Bronchial epithelial cell (primary cell): ENCODE results near the gene EGFL7. TPM values are rescaled to one million over a fixed set of nuclear protein-coding genes. Genes with fewer than 3 reads are reported as not detected.
"Not testable (repeated sequence)": the region's sequence is repeated elsewhere in the genome, so short reads cannot be mapped to it uniquely, and the experiment has no call there.

Source experiments
- DNase-seq: peaks from one replicate; pipeline ENCODE4 v3.0.0-alpha.2; 2010; ENCODE audit warnings: low read depth
- FAIRE-seq: peaks from 2 replicates; lab custom pipeline; 2011; peaks lifted over from hg19 to GRCh38; lab: Jason Lieb, UNC
- H3K27me3 ChIP-seq: 2 replicates; pipeline ENCODE4 v1.5.1; 2011; ENCODE audit warnings: low read length; ENCODE audit not compliant: control insufficient read depth, insufficient read depth
- H3K36me3 ChIP-seq: 2 replicates; pipeline ENCODE4 v1.5.1; 2011; ENCODE audit warnings: low read length; ENCODE audit not compliant: control insufficient read depth, insufficient read depth
- H3K4me3 ChIP-seq: 2 replicates; pipeline ENCODE4 v1.5.1; 2011; ENCODE audit warnings: mild to moderate bottlenecking, low read depth, low read length, control low read depth
- total RNA-seq: library from RNA; depleted of rRNA; stranded (reverse); fragments of >200 nt; gene quantifications from 2 replicates; pipeline ENCODE4 v1.2.1, GENCODE V29; 2014
- TF ChIP-seq, protein P1 (sequence below): IDR thresholded peaks from 2 replicates; pipeline ENCODE4 v1.5.1; 2011; ENCODE audit warnings: mild to moderate bottlenecking, moderate library complexity, low read length, control low read depth, inconsistent platforms; ENCODE audit not compliant: insufficient read depth, severe bottlenecking

EGFL7 gene
- total RNA-seq, 1 donor from 2014 or later, result 11.8 TPM

GRCh38 chr9:136700959-136701667 is 38.4 kb downstream of the EGFL7 start:
- FAIRE-seq (no peak), DNase-seq (no peak)
- Histone ChIP-seq H3K4me3 (no peak overlapping the region), H3K27me3 (peaks cover 6% of the 10 kb centered on the region), H3K36me3 (no peaks in the 10 kb centered on the region)
- TF ChIP-seq, protein P1, sequence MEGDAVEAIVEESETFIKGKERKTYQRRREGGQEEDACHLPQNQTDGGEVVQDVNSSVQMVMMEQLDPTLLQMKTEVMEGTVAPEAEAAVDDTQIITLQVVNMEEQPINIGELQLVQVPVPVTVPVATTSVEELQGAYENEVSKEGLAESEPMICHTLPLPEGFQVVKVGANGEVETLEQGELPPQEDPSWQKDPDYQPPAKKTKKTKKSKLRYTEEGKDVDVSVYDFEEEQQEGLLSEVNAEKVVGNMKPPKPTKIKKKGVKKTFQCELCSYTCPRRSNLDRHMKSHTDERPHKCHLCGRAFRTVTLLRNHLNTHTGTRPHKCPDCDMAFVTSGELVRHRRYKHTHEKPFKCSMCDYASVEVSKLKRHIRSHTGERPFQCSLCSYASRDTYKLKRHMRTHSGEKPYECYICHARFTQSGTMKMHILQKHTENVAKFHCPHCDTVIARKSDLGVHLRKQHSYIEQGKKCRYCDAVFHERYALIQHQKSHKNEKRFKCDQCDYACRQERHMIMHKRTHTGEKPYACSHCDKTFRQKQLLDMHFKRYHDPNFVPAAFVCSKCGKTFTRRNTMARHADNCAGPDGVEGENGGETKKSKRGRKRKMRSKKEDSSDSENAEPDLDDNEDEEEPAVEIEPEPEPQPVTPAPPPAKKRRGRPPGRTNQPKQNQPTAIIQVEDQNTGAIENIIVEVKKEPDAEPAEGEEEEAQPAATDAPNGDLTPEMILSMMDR, result no peak

DNA sequence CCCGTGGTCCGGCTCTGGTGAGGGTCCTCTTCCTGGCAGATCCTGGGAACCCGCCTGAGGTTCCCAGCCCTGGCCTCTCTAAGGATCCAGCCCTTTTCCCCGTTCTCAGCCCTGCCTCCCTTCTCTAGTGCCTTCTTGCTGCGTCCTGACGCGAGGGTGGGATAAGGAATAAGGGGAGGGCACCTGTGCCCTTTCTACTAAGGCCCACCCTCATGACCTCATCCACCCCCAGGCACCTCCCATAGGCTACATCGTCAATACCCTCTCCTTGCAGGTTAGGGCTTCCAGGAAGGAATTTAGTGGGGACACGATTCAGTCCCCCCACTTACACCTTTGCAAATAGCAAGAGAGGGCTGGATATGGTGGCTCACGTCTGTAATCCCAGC is 38.9 kb downstream of the EGFL7 start:
- Histone ChIP-seq H3K36me3 (no peaks in the 10 kb centered on the region), H3K27me3 (peaks cover 6% of the 10 kb centered on the region), H3K4me3 (no peak overlapping the region)
- FAIRE-seq (no peak), DNase-seq (no peak)
- TF ChIP-seq, protein P1, result no peak

- Histone ChIP-seq H3K27me3 (peaks cover 6% of the 10 kb centered on the region), H3K4me3 (no peak overlapping the region), H3K36me3 (no peaks in the 10 kb centered on the region)
- TF ChIP-seq, protein P1, result no peak
- DNase-seq (no peak), FAIRE-seq (no peak)
Measured at GRCh38 chr9:136703276-136703860, 40.7 kb downstream of the EGFL7 start.

- DNase-seq, FAIRE-seq, H3K36me3 ChIP-seq, H3K4me3 ChIP-seq, H3K27me3 ChIP-seq: not testable (repeated sequence)
Measured at GRCh38 chr9:136704741-136705140, 42.0 kb downstream of the EGFL7 start.

- Histone ChIP-seq H3K4me3 (no peak overlapping the region), H3K27me3 (peaks cover 6% of the 10 kb centered on the region), H3K36me3 (no peaks in the 10 kb centered on the region)
- FAIRE-seq (no peak), DNase-seq (no peak)
- TF ChIP-seq, protein P1, result no peak
Measured at GRCh38 chr9:136705564-136705963, 42.8 kb downstream of the EGFL7 start.

DNA sequence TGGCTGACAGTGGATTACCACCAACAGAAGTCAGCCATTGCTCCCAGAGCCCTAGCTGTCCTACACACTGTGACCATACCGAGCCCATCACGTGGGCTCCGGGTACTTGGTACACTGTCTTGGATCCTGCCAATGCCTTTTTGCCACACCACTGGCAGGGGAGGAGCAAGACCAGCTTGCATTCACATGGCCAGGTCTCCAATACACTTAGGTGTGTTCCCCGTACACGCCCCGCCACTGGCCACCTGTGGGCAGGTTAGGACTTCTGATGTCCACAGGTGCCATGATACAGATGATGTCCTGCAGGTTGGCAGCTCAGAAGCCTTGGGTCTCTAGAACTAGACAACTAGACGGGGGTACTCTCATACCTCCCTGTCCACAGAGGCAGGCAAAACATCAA is 44.3 kb downstream of the EGFL7 start:
- DNase-seq, result no peak
- Histone ChIP-seq H3K27me3 (peaks cover 4% of the 10 kb centered on the region), H3K4me3 (no peak overlapping the region), H3K36me3 (no peaks in the 10 kb centered on the region)
- FAIRE-seq, result no peak
- TF ChIP-seq, protein P1, result no peak
